ENCODE data around the gene LRRC53. TPM values are rescaled to one million over a fixed set of nuclear protein-coding genes. Genes with fewer than 3 reads are reported as not detected.

LRRC53 gene
- total RNA-seq, 4 donors from 2014 or later: not detected

GRCh38 chr1:74517599-74518051 is 5.2 kb upstream of the LRRC53 start:
- H3K9me3 ChIP-seq: no peaks in the 10 kb centered on the region
- no peak overlapping the region for H3K4me3 ChIP-seq
- TF ChIP-seq CTCF (IDR thresholded peaks at IDR 0.05) (no peak), POLR2A (IDR thresholded peaks at IDR 0.05) (no peak)
- H3K27me3 ChIP-seq: no peaks in the 10 kb centered on the region
- no peaks in the 10 kb centered on the region for H3K4me1 ChIP-seq
- no peak for DNase-seq
- no peaks in the 10 kb centered on the region for H3K36me3 ChIP-seq
- H3K27ac ChIP-seq: no peak overlapping the region

DNA sequence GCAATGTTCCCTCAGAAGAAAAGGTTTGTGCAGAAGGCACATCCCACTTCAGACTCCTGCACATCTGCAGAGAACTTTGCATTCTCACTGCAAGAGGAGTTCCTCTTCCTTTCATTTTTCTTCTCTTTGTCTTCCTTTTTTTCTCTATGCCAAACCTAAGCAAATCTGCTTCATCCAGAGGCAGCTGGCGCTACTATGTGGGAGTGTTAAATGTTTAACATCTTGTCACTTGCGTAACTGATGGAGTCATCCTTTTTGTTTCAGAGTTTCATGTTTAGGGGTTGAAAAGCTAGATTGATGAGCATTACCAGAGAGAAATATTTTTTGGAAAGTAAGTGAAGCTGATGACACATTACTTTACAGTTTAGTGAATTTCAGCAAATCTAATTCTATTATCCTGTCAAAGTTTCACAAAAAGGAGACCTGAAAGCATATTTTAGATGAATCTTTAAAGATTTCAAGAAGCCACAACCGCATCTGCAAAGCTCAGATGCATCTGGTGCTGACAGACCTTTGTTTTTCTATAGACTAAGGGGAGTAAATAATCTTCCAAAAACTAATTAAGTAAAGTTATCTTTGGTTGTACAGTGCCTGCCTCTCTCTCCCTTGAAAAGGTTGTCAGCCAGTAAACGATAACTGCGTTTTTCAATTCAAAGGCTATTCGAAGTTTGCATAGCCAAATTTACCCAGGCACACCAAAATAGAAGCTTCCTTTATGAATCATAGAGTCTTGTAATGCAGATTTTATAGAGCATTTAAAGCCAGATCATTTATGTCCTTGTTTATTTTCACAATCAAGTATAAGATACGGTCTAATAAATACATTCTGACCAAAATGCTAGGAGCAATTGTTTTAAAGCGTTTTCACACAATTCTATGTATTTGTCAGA is 1.2 kb upstream of the LRRC53 start:
- Histone ChIP-seq H3K27me3 (no peaks in the 10 kb centered on the region), H3K36me3 (no peaks in the 10 kb centered on the region), H3K4me3 (no peak overlapping the region), H3K9me3 (no peaks in the 10 kb centered on the region), H3K4me1 (no peaks in the 10 kb centered on the region), H3K27ac (no peak overlapping the region)
- TF ChIP-seq CTCF (IDR thresholded peaks at IDR 0.05): no peak
- no peak for DNase-seq

- no peak for TF ChIP-seq POLR2A (IDR thresholded peaks at IDR 0.05)
- no peak for TF ChIP-seq CTCF (IDR thresholded peaks at IDR 0.05)
- Histone ChIP-seq H3K9me3 (no peaks in the 10 kb centered on the region), H3K27ac (no peak overlapping the region), H3K4me1 (no peaks in the 10 kb centered on the region), H3K36me3 (no peaks in the 10 kb centered on the region), H3K4me3 (no peak overlapping the region), H3K27me3 (no peaks in the 10 kb centered on the region)
- DNase-seq: no peak
Measured at GRCh38 chr1:74508449-74508848, 4.0 kb downstream of the LRRC53 start.

GRCh38 chr1:74505928-74506710 is 6.3 kb downstream of the LRRC53 start:
- H3K27me3 ChIP-seq: no peaks in the 10 kb centered on the region
- no peaks in the 10 kb centered on the region for H3K36me3 ChIP-seq
- no peak overlapping the region for H3K4me3 ChIP-seq
- no peak overlapping the region for H3K27ac ChIP-seq
- DNase-seq: no peak
- TF ChIP-seq CTCF (IDR thresholded peaks at IDR 0.05) (no peak), POLR2A (IDR thresholded peaks at IDR 0.05) (no peak)
- H3K9me3 ChIP-seq: no peaks in the 10 kb centered on the region
- H3K4me1 ChIP-seq: no peaks in the 10 kb centered on the region

GRCh38 chr1:74504933-74505512 is 7.4 kb downstream of the LRRC53 start:
- Histone ChIP-seq H3K27ac (peak overlapping the region in 1 of 4 donors; percentile 5), H3K4me1 (no peaks in the 10 kb centered on the region), H3K9me3 (no peaks in the 10 kb centered on the region), H3K36me3 (no peaks in the 10 kb centered on the region), H3K4me3 (no peak overlapping the region), H3K27me3 (no peaks in the 10 kb centered on the region)
- TF ChIP-seq CTCF (IDR thresholded peaks at IDR 0.05): no peak
- no peak for TF ChIP-seq POLR2A (IDR thresholded peaks at IDR 0.05)
- DNase-seq: no peak

Measured in Peyer's patch (tissue), 4 donors.